HG03558 (cell line): ENCODE data around the gene ZNF506.
"Not testable (repeated sequence)": the region's sequence is repeated elsewhere in the genome, so short reads cannot be mapped to it uniquely, and the experiment has no call there.

Source experiments
- ATAC-seq: cut with Tn5 transposase; IDR thresholded peaks from one replicate; pipeline ENCODE4 v1.9.1; 2021; ENCODE audit warnings: moderate number of reproducible peaks; ENCODE audit not compliant: unreplicated experiment; ENCODE audit errors: extremely low read depth

The ZNF506 gene

DNA sequence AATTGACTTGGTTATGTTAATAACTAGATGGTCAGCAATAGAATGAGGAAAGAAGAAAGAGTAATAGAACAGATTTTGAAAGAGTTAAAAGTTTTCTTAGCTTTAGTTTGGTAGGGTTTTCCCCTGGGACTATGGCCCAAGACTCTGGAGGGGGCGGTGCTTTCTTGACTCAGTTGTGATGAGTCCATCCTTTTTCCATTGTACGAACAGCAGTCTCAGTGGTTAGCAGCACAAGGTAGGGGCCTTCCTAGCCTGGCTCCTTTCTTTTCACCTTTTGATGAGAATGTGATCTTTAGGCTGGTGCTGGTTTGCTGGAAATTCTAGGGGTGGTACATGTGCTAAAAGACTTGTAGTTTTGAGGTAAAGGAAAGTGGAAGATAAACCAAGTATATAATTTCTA is 38.8 kb downstream of the ZNF506 start:
- no peak for ATAC-seq

DNA sequence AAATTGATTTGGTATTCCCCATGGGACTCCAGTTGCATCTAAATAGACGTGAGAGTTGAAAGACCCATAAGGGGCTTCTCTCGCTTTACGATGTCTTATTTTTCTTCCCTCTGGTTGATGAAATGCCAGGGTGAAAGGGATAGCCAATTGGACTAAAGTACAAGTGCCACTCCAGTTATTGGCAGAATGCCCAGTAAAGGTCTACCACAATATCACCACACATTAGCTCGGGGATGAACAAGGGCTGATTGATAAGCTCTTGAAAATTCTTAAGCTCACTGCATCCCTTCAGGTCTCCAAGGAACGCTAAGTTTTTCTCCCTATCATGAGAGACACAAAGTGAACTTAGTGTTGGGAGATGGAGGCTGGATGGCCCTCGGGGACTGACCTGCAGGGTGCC is 39.8 kb downstream of the ZNF506 start:
- ATAC-seq = not testable (repeated sequence)

DNA sequence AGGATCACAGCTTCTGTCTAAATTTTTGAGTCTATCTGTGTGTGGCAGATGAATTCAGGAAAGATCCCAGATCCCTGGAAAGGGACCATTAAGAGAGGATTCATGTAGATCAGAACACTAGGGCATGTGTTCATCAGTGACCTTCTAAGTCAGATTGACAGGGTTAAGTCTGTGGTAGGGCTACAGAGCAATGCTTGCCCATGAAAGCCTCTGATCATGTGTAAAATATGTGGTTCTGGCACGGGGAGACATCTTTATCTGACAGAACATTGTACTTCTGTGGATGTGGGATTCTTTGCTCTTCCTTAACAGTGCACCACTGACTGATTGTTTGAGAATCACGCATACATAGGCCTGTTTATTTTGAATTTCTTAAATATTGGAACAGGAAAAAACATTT is 42.9 kb downstream of the ZNF506 start:
- ATAC-seq = no peak

- no peak for ATAC-seq
Observed at GRCh38 chr19:19777692-19778091, 43.9 kb downstream of the ZNF506 start.

DNA sequence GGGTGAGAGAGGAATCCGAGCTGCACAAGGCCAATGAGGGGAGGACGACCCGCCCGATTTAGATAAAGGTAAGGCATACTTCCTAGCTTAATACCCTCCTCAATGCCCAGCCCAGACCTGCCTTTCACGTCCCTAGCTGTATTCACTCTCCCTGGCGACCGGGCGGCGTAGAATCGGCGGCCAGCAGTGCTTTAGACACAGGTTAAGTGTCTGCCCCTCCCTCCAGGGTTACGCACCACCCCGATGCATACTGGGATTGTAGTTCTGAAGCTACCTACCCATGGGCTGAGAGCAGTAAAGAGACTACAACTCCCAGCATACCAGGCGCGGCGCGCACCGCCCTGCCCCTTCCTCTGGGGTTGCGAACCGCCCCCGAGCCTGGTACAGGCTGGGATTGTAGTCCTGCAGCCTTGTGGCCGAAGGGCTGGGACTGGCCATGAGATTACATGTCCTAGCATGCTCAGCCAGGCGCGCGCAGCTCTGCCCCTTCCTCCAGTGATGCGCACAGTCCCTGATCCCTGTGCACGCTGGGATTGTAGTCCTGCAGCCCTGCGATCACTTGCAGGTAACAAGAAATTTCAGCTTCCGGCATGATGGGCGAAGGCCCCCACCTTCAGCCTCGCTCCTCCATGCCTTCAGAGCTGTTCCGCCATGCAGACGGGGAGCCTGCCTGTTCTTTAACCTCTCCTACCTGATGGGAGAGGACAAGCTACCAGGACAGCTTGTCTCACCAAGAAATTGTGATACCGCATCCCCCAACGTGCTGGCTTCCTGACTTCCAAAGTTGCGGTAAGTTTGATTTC is 45.1 kb downstream of the ZNF506 start:
- ATAC-seq = peak; percentile 91

GRCh38 chr19:19775891-19776205 is 45.7 kb downstream of the ZNF506 start:
- ATAC-seq = no peak

GRCh38 chr19:19774354-19775033 is 47.1 kb downstream of the ZNF506 start:
- ATAC-seq = no peak

GRCh38 chr19:19771963-19772362 is 49.6 kb downstream of the ZNF506 start:
- ATAC-seq = not testable (repeated sequence)

GRCh38 chr19:19769971-19770370 is 51.6 kb downstream of the ZNF506 start:
- ATAC-seq = not testable (repeated sequence)

DNA sequence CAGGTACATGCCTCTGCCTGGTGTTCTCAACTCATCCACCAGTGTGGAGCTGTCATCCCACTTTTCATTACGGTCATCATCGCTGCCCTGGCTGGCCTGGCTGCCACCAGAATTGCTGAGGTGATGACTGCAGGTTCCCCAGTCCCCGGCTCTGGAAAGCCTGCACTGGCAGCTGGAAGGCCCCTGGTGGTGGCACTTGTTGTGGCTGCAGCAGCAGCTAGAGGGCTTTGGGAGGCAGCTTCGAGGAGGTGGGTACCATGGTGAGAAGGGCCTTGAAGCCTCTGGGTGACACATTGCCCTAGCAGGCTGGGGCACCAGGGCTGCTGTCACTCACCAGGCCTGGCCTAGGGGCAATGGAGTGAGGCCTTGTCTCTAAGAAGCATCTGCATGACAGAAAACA is 63.4 kb downstream of the ZNF506 start:
- no peak for ATAC-seq

GRCh38 chr19:19752760-19753403 is 68.7 kb downstream of the ZNF506 start:
- ATAC-seq = no peak

GRCh38 chr19:19751846-19752245 is 69.7 kb downstream of the ZNF506 start:
- no peak for ATAC-seq

DNA sequence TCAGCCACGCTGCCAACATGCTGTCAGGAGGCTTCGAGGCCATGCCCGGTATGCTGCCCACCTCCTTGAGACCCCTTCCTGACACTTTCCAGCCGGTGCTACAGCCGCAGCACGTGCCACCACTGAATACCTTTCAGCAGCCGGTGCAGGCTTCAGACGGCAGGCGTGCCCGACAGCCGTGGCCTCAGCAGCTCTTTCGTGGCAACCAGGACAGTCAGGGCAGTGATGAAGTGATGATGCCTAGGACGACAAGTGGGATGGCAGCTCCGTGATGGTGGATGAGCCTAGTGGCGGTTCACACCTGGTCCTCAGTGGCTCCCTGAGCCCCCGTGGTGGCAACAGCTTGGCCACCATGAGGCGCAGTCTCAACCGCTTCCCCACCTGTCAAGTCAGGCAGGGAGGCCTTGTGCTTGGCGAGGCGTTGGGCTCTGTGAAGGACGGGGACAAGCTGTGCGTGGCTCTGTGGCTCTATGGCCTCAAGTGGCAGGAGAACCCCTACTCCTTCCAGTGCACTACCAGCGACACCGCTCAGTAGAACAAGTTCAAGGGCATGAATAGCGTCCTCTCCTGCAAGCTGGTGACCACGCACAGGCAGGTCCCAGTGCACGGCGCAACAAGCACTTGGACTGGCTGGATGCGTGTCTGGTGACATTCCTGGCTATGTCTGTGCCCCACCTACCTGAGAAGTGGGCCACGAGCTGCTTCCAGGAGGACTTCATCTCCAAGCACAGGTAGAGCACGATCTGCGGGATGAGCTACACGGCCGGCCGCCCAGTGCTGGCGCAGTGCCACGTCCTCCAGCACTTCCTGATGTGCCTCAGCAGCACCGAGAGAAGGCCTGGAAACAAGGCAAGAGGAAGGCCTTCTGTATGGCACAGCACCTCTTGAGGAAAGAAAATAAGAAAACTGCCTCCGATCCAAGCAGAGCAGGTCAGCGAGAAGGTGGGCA is 70.4 kb downstream of the ZNF506 start:
- ATAC-seq = no peak

GRCh38 chr19:19749908-19750841 is 71.4 kb downstream of the ZNF506 start:
- no peak for ATAC-seq

DNA sequence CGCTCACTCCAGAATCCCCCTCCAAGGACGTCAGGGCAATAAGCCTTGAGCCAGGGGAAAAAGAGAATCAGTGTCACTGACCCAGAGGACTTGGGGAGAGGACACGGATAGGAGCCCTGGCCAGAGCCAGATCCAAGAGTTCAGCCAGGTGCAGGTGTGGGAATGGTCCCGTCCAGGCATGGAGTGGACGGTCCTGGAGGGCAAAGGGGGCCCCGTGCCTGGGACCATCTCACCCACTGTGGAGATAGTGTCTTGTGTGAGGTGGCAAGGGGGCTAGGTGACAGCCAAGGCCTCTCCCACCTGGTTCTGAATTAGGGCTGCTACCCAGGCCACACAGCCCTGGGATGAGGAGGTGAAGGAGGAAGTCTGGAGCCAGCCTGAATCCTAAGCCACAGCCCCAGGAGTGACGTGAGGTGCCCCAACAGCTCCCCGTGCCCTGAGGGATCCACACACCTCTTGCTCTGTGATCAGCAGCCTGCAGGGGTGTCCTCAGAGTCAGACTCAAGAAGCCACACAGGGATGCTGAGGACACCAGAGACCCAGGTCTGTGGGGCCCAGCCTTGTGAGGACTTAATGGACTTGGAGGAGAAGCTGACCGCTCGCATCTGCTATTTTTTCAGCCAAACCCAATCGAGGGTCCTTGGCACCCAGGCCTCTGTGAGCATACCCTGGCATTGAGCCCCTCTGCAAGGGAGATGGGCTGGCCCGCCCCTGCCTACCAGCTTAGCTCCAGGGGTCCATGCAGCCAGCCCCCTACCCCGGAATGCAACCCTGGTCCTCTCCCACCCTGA is 72.2 kb downstream of the ZNF506 start:
- no peak for ATAC-seq

GRCh38 chr19:19748249-19748938 is 73.2 kb downstream of the ZNF506 start:
- ATAC-seq = no peak

GRCh38 chr19:19747357-19748220 is 74.0 kb downstream of the ZNF506 start:
- ATAC-seq = no peak
